Mesenchymal stem cell (in vitro differentiated cells and primary cell): Measurements from ENCODE around the gene HERPUD1.

ENCODE experiments used
- DNase-seq: peaks from one replicate; pipeline ENCODE4 v3.0.0-alpha.2; 2013
- H2AFZ ChIP-seq: one replicate; pipeline ENCODE4 v1.6.1; 2013; ENCODE audit warnings: low read depth, mild to moderate bottlenecking, control low read depth, inconsistent platforms, low read length, moderate library complexity
- H2AK5ac ChIP-seq: 2 replicates; pipeline ENCODE4 v1.6.1; 2013; ENCODE audit warnings: low read length, moderate library complexity, mild to moderate bottlenecking, inconsistent platforms; ENCODE audit not compliant: severe bottlenecking
- H2BK120ac ChIP-seq: one replicate; pipeline ENCODE4 v1.6.1; 2013; ENCODE audit warnings: low read depth, mild to moderate bottlenecking, inconsistent platforms, low read length, moderate library complexity
- H2BK12ac ChIP-seq, 2 experiments: one replicate each; pipeline ENCODE4 v1.6.1; 2013; ENCODE audit warnings: inconsistent platforms in 2 of 2, low read length in 2 of 2, mild to moderate bottlenecking in 2 of 2, moderate library complexity in 2 of 2, control low read depth in 1 of 2
- H2BK15ac ChIP-seq: one replicate; pipeline ENCODE4 v1.6.1; 2013; ENCODE audit warnings: mild to moderate bottlenecking, low read depth, inconsistent platforms; ENCODE audit not compliant: poor library complexity, severe bottlenecking
- H2BK5ac ChIP-seq: 2 replicates; pipeline ENCODE4 v1.6.1; 2013; ENCODE audit warnings: low read depth, mild to moderate bottlenecking, low read length, control low read depth, inconsistent platforms; ENCODE audit not compliant: poor library complexity, severe bottlenecking
- H3K14ac ChIP-seq, 2 experiments: one replicate each; pipeline ENCODE4 v1.6.1; 2013; ENCODE audit warnings: inconsistent platforms in 2 of 2, low read length in 2 of 2, control low read depth in 1 of 2, mild to moderate bottlenecking in 1 of 2, moderate library complexity in 1 of 2
- H3K18ac ChIP-seq, 2 experiments: one replicate each; pipeline ENCODE4 v1.6.1; 2013; ENCODE audit warnings: inconsistent platforms in 2 of 2, low read length in 2 of 2, control low read depth in 1 of 2, low read depth in 1 of 2, mild to moderate bottlenecking in 1 of 2
- H3K23ac ChIP-seq, 2 experiments: one replicate each; pipeline ENCODE4 v1.6.1; 2013; ENCODE audit warnings: inconsistent platforms in 2 of 2, low read length in 2 of 2, mild to moderate bottlenecking in 2 of 2, moderate library complexity in 2 of 2, control low read depth in 1 of 2
- H3K27ac ChIP-seq: 2 replicates; pipeline ENCODE4 v1.5.1; 2013; ENCODE audit warnings: mild to moderate bottlenecking, moderate library complexity, low read length, control low read depth, inconsistent platforms; ENCODE audit not compliant: poor library complexity, severe bottlenecking
- H3K27me3 ChIP-seq, 2 experiments: 2 replicates each; pipeline versions ENCODE4 v1.6.1 to v1.7.0; 2013; ENCODE audit warnings: low read length in 2 of 2, mild to moderate bottlenecking in 2 of 2, moderate library complexity in 2 of 2, control low read depth in 1 of 2, inconsistent platforms in 1 of 2; ENCODE audit not compliant: control insufficient read depth in 1 of 2, insufficient read depth in 1 of 2
- H3K36me3 ChIP-seq, 2 experiments: 2 replicates each; pipeline versions ENCODE4 v1.6.1 to v1.7.0; 2013; ENCODE audit warnings: low read length in 2 of 2, control low read depth in 1 of 2, inconsistent platforms in 1 of 2, low read depth in 1 of 2, mild to moderate bottlenecking in 1 of 2; ENCODE audit not compliant: insufficient read depth in 2 of 2, control insufficient read depth in 1 of 2
- H3K4ac ChIP-seq, 2 experiments: one replicate each; pipeline ENCODE4 v1.6.1; 2013; ENCODE audit warnings: inconsistent platforms in 2 of 2, low read length in 2 of 2, mild to moderate bottlenecking in 2 of 2, moderate library complexity in 2 of 2, control low read depth in 1 of 2, low read depth in 1 of 2
- H3K4me1 ChIP-seq: 2 replicates; pipeline ENCODE4 v1.6.1; 2013; ENCODE audit warnings: low read depth, low read length, control low read depth; ENCODE audit not compliant: control insufficient read depth, insufficient read depth
- H3K4me2 ChIP-seq: 2 replicates; pipeline ENCODE4 v1.6.1; 2013; ENCODE audit warnings: low read length, mild to moderate bottlenecking, inconsistent platforms; ENCODE audit not compliant: poor library complexity, severe bottlenecking
- H3K4me3 ChIP-seq, 2 experiments: 2 replicates each; pipeline versions ENCODE4 v1.5.1 to v1.7.0; 2013; ENCODE audit warnings: low read length in 2 of 2, mild to moderate bottlenecking in 2 of 2, control low read depth in 1 of 2, low read depth in 1 of 2; ENCODE audit not compliant: insufficient read depth in 1 of 2
- H3K79me1 ChIP-seq: replicated peaks from 2 replicates; pipeline ENCODE4 v1.6.1; 2013; ENCODE audit warnings: mild to moderate bottlenecking, control low read depth, low read length, inconsistent platforms; ENCODE audit not compliant: poor library complexity, severe bottlenecking
- H3K9ac ChIP-seq: 2 replicates; pipeline ENCODE4 v1.7.0; 2013; ENCODE audit warnings: mild to moderate bottlenecking, low read length, moderate library complexity
- H3K9me3 ChIP-seq: 2 replicates; pipeline ENCODE4 v1.7.0; 2013; ENCODE audit warnings: mild to moderate bottlenecking, low read length; ENCODE audit not compliant: control insufficient read depth
- H4K8ac ChIP-seq: one replicate; pipeline ENCODE4 v1.6.1; 2013; ENCODE audit warnings: inconsistent platforms, mild to moderate bottlenecking, low read length, moderate library complexity
- H4K91ac ChIP-seq: one replicate; pipeline ENCODE4 v1.6.1; 2013; ENCODE audit warnings: mild to moderate bottlenecking, low read length, inconsistent platforms
- WGBS: methylation state at CpG from one replicate; pipeline ENCODE4 v1.1.7; 2013; ENCODE audit warnings: mixed read lengths; 5-methylcytosine and 5-hydroxymethylcytosine counted together

The HERPUD1 gene

DNA sequence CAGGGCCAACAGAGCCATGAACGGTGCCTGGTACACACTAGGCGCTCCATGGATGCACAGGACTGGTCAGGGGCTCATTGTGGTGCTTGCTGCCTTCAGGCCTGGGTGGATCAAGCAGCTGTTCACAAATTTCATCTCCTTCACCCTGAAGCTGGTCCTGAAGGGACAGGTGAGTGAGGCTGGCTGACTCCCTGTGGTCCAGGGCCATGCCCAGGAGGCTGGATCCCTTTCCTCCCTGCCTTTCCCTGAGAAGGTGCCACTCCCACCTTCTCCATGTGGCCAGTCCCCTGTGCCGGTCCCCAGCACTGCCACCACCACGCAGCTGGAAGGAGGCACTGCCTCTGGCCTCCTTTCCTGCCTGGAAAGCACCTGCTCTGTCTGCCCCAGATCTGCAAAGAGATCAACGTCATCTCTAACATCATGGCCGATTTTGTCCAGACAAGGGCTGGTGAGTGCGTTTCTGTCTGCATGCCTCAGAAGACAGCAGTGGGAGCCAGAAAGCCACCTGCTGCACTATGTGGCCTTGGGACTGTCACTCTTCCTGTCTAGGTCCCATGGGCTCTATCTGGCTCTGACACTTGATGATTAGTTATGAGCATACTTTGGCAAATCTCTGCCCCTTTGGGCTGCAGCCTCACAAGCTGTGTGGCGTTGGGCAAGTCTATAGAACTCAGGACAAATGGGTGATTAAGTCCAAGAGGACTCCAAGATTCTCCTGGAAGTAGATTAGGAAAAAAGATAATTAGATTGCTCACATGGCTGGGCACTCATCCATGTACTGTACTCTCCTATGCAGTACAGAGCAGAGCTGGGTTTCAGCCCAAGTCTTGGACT is 39.2 kb downstream of the HERPUD1 start:
- no peak overlapping the region for H2BK120ac ChIP-seq
- no peak overlapping the region for H2AK5ac ChIP-seq
- H2AFZ ChIP-seq, result no peak overlapping the region
- H4K8ac ChIP-seq, result no peak overlapping the region
- H3K79me1 ChIP-seq, result no peaks in the 10 kb centered on the region
- H3K9ac ChIP-seq, result no peak overlapping the region
- no peak overlapping the region for H3K18ac ChIP-seq
- H2BK12ac ChIP-seq, result no peak overlapping the region
- H3K4me3 ChIP-seq, result no peak overlapping the region
- no peak for DNase-seq
- H3K23ac ChIP-seq, result no peak overlapping the region
- no peak overlapping the region for H4K91ac ChIP-seq
- H3K14ac ChIP-seq, result no peak overlapping the region
- H3K27me3 ChIP-seq, result peaks cover 0 to 27% of the 10 kb centered on the region in 2 experiments
- no peak overlapping the region for H3K27ac ChIP-seq
- no peak overlapping the region for H3K4ac ChIP-seq
- no peak overlapping the region for H2BK5ac ChIP-seq
- no peak overlapping the region for H3K4me2 ChIP-seq
- H3K9me3 ChIP-seq, result no peaks in the 10 kb centered on the region
- peaks cover 5% of the 10 kb centered on the region for H3K4me1 ChIP-seq
- H3K36me3 ChIP-seq, result no peaks in the 10 kb centered on the region
- H2BK15ac ChIP-seq, result no peak overlapping the region
- WGBS, result 60% methylated on average over 8 of the region's 8 CpGs

DNA sequence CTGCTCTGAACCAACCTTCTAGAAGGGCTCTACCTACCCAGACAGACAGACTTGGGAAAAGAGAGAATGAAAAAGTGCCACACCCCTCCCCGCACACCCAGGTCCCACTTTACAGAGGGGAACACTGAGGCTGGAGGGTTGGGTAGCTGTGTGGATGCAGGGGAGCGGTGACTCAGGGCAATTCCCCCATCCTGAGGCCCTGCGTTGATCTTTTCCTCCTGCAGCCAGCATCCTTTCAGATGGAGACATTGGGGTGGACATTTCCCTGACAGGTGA is 39.8 kb downstream of the HERPUD1 start:
- WGBS, result 94% methylated on average over 3 of the region's 3 CpGs
- H4K91ac ChIP-seq, result no peak overlapping the region

DNA sequence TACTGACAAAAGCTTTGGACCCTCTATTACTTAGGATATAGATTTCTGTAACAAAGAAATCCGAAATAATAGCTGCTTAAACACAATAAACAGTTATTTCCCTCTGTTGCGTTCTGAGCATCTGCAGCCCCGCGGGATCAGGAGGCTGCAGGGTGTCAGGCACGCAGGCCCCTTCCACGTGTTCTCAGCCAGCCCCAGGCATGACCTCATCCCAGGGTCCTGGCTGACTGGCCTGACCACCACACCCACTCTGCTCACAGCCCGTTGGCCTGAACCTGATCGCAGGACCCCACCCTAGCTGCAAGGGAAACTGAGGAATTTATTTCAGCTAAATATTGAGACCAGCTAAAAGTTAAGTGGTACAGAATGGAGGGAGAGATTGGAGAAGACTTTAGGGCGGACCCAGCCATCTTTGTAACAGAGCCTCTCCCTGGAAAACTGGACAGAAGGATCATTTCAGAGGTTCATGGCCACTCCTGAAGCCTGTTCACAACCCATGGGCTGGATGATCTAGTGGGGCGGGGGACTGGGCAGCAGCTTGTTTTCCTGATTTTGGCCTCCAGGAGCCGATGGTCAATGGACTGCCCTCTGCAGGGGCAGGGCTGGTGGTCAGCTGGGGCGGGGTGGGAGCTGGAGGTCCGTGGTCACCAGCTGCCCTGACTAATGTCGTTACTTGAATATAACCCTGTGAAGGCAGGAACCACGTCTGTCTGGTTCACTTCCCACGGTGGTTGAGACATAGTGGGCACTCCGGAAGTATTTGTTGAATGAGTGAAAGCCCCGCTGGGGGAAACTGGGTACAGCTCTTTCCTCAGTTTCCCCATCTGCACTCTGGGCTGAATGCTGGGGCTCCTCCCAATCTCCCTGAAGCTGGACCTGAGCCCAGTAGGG is 40.7 kb downstream of the HERPUD1 start:
- Histone ChIP-seq H3K9me3 (no peaks in the 10 kb centered on the region), H2BK120ac (no peak overlapping the region), H2BK12ac (no peak overlapping the region), H3K23ac (no peak overlapping the region), H3K4me1 (peaks cover 5% of the 10 kb centered on the region), H3K27ac (no peak overlapping the region), H3K9ac (no peak overlapping the region), H3K4me3 (no peak overlapping the region), H2BK15ac (no peak overlapping the region), H2BK5ac (no peak overlapping the region), H3K4ac (no peak overlapping the region), H2AK5ac (no peak overlapping the region), H4K91ac (no peak overlapping the region), H3K18ac (no peak overlapping the region), H3K36me3 (no peaks in the 10 kb centered on the region), H3K14ac (no peak overlapping the region), H3K4me2 (no peak overlapping the region), H3K79me1 (no peaks in the 10 kb centered on the region), H3K27me3 (peaks cover 0 to 27% of the 10 kb centered on the region in 2 experiments), H2AFZ (no peak overlapping the region), H4K8ac (no peak overlapping the region)
- WGBS, result 80% methylated on average over 18 of the region's 18 CpGs
- DNase-seq, result no peak

More for the DNA sequence above, 39.8 kb downstream of the HERPUD1 start:
- H3K4me1 ChIP-seq, result peaks cover 5% of the 10 kb centered on the region
- H3K9me3 ChIP-seq, result no peaks in the 10 kb centered on the region
- H3K23ac ChIP-seq, result no peak overlapping the region
- H2BK120ac ChIP-seq, result no peak overlapping the region
- H3K4me3 ChIP-seq, result no peak overlapping the region
- no peak for DNase-seq
- no peak overlapping the region for H3K4ac ChIP-seq
- no peak overlapping the region for H3K14ac ChIP-seq
- peaks cover 0 to 27% of the 10 kb centered on the region in 2 experiments for H3K27me3 ChIP-seq
- H3K18ac ChIP-seq, result no peak overlapping the region
- no peak overlapping the region for H2BK12ac ChIP-seq
- H4K8ac ChIP-seq, result no peak overlapping the region
- no peak overlapping the region for H2AFZ ChIP-seq
- no peak overlapping the region for H3K27ac ChIP-seq
- H2BK5ac ChIP-seq, result no peak overlapping the region
- H3K9ac ChIP-seq, result no peak overlapping the region
- no peaks in the 10 kb centered on the region for H3K36me3 ChIP-seq
- no peak overlapping the region for H3K4me2 ChIP-seq
- no peak overlapping the region for H2AK5ac ChIP-seq
- no peaks in the 10 kb centered on the region for H3K79me1 ChIP-seq
- H2BK15ac ChIP-seq, result no peak overlapping the region

DNA sequence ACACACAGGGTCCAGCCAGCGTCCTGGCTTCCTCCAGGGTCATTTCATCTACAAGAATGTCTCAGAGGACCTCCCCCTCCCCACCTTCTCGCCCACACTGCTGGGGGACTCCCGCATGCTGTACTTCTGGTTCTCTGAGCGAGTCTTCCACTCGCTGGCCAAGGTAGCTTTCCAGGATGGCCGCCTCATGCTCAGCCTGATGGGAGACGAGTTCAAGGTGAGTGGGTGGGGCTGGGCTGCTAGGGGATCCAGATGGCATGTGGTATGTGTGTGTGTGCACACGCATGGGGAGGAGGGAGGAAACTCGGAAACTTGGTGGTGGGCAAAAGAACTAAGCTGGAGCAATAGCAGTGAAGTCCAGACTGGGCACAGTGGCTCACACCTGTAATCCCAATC is 41.4 kb downstream of the HERPUD1 start:
- no peak overlapping the region for H2AK5ac ChIP-seq
- H3K23ac ChIP-seq, result no peak overlapping the region
- H3K9me3 ChIP-seq, result no peaks in the 10 kb centered on the region
- no peak overlapping the region for H3K4me2 ChIP-seq
- H4K8ac ChIP-seq, result no peak overlapping the region
- no peak overlapping the region for H2AFZ ChIP-seq
- no peak overlapping the region for H3K27ac ChIP-seq
- H2BK12ac ChIP-seq, result no peak overlapping the region
- no peaks in the 10 kb centered on the region for H3K79me1 ChIP-seq
- no peak overlapping the region for H3K4ac ChIP-seq
- peaks cover 5% of the 10 kb centered on the region for H3K4me1 ChIP-seq
- no peak overlapping the region for H3K18ac ChIP-seq
- H3K4me3 ChIP-seq, result no peak overlapping the region
- H3K36me3 ChIP-seq, result no peaks in the 10 kb centered on the region
- no peak overlapping the region for H2BK120ac ChIP-seq
- no peak overlapping the region for H2BK15ac ChIP-seq
- DNase-seq, result no peak
- no peak overlapping the region for H3K9ac ChIP-seq
- H3K27me3 ChIP-seq, result peaks cover 0 to 27% of the 10 kb centered on the region in 2 experiments
- no peak overlapping the region for H3K14ac ChIP-seq
- H4K91ac ChIP-seq, result no peak overlapping the region
- no peak overlapping the region for H2BK5ac ChIP-seq
- WGBS, result 89% methylated on average over 9 of the region's 9 CpGs
